Trophoblast cell (in vitro differentiated cells and primary cell): ENCODE measurements around the gene KRT1.
A peak's percentile ranks its signal among the peaks of the same experiment; 100 is the strongest.

ENCODE experiments used
- DNase-seq, 2 donors: peaks; one replicate each; pipeline ENCODE4 v3.0.0-alpha.2; 2016
- H2AFZ ChIP-seq: 2 replicates; pipeline ENCODE4 v1.6.1; 2013; ENCODE audit warnings: low read length, moderate library complexity, mild to moderate bottlenecking; ENCODE audit not compliant: insufficient read depth, poor library complexity
- H2AK5ac ChIP-seq: 2 replicates; pipeline ENCODE4 v1.6.1; 2013; ENCODE audit warnings: mild to moderate bottlenecking, low read length
- H2BK120ac ChIP-seq: 2 replicates; pipeline ENCODE4 v1.6.1; 2013; ENCODE audit warnings: low read length, mild to moderate bottlenecking, moderate library complexity; ENCODE audit not compliant: insufficient read depth, poor library complexity
- H2BK12ac ChIP-seq: 2 replicates; pipeline ENCODE4 v1.6.1; 2013; ENCODE audit warnings: mild to moderate bottlenecking, low read length, moderate library complexity
- H2BK5ac ChIP-seq: 2 replicates; pipeline ENCODE4 v1.6.1; 2013; ENCODE audit warnings: low read length, low read depth, moderate library complexity, mild to moderate bottlenecking; ENCODE audit not compliant: poor library complexity
- H3K14ac ChIP-seq: 2 replicates; pipeline ENCODE4 v1.6.1; 2013; ENCODE audit warnings: mild to moderate bottlenecking, low read length
- H3K18ac ChIP-seq: 2 replicates; pipeline ENCODE4 v1.6.1; 2013; ENCODE audit warnings: mild to moderate bottlenecking, low read length
- H3K23ac ChIP-seq: 2 replicates; pipeline ENCODE4 v1.6.1; 2013; ENCODE audit warnings: low read length
- H3K27ac ChIP-seq: 2 replicates; pipeline ENCODE4 v1.5.1; 2013; ENCODE audit warnings: low read depth, mild to moderate bottlenecking, inconsistent platforms, low read length, moderate library complexity
- H3K27me3 ChIP-seq: 2 replicates; pipeline ENCODE4 v1.6.1; 2013; ENCODE audit warnings: inconsistent platforms, mild to moderate bottlenecking, low read length, moderate library complexity; ENCODE audit not compliant: insufficient read depth
- H3K36me3 ChIP-seq, 2 experiments: 1 replicate in 1 of 2; 2 replicates in 1 of 2; pipeline ENCODE4 v1.6.1; 2013; ENCODE audit warnings: low read length in 2 of 2, mild to moderate bottlenecking in 2 of 2, moderate library complexity in 1 of 2; ENCODE audit not compliant: insufficient read depth in 2 of 2, control insufficient read depth in 1 of 2
- H3K4ac ChIP-seq: 2 replicates; pipeline ENCODE4 v1.6.1; 2013; ENCODE audit warnings: low read depth, mild to moderate bottlenecking, low read length, moderate library complexity
- H3K4me1 ChIP-seq, 2 experiments: 1 replicate in 1 of 2; 2 replicates in 1 of 2; pipeline ENCODE4 v1.6.1; 2013; ENCODE audit warnings: low read length in 2 of 2, mild to moderate bottlenecking in 2 of 2, moderate library complexity in 1 of 2; ENCODE audit not compliant: insufficient read depth in 2 of 2, control insufficient read depth in 1 of 2
- H3K4me2 ChIP-seq: 2 replicates; pipeline ENCODE4 v1.6.1; 2013; ENCODE audit warnings: inconsistent platforms, mild to moderate bottlenecking, low read length, moderate library complexity
- H3K4me3 ChIP-seq: 2 replicates; pipeline ENCODE4 v1.5.1; 2013; ENCODE audit warnings: mild to moderate bottlenecking, low read depth, low read length, inconsistent platforms
- H3K79me1 ChIP-seq: one replicate; pipeline ENCODE4 v1.6.1; 2013; ENCODE audit warnings: low read length
- H3K79me2 ChIP-seq: 2 replicates; pipeline ENCODE4 v1.6.1; 2013; ENCODE audit warnings: low read length, mild to moderate bottlenecking; ENCODE audit not compliant: control insufficient read depth, insufficient read depth, poor library complexity
- H3K9ac ChIP-seq: 2 replicates; pipeline ENCODE4 v1.6.1; 2013; ENCODE audit warnings: mild to moderate bottlenecking, low read length
- H3K9me3 ChIP-seq: 2 replicates; pipeline ENCODE4 v1.6.1; 2013; ENCODE audit warnings: low read depth, mild to moderate bottlenecking, control low read depth, inconsistent platforms, low read length; ENCODE audit not compliant: insufficient read depth
- H4K12ac ChIP-seq: 2 replicates; pipeline ENCODE4 v1.6.1; 2013; ENCODE audit warnings: low read depth, mild to moderate bottlenecking, low read length, moderate library complexity
- H4K8ac ChIP-seq: 2 replicates; pipeline ENCODE4 v1.6.1; 2013; ENCODE audit warnings: low read depth, mild to moderate bottlenecking, low read length, moderate library complexity
- H4K91ac ChIP-seq: one replicate; pipeline ENCODE4 v1.6.1; 2013; ENCODE audit warnings: low read depth, mild to moderate bottlenecking, low read length, moderate library complexity
- WGBS: extraction: QIAGEN DNeasy Blood & Tissue Kit; methylation state at CpG from one replicate; pipeline ENCODE4 v1.1.7; 2013; ENCODE audit warnings: missing lambda C conversion rate; ENCODE audit not compliant: insufficient read length, insufficient coverage; ENCODE audit errors: extremely low coverage; 5-methylcytosine and 5-hydroxymethylcytosine counted together

Gene KRT1

GRCh38 chr12:52693261-52693660 lies 13.1 kb upstream of the KRT1 start:
- Histone ChIP-seq H2BK12ac (no peak overlapping the region), H4K8ac (no peak overlapping the region), H3K23ac (no peak overlapping the region), H3K18ac (no peak overlapping the region), H3K36me3 (no peaks in the 10 kb centered on the region), H3K4ac (no peak overlapping the region), H3K14ac (no peak overlapping the region), H3K9ac (no peak overlapping the region), H3K4me3 (no peak overlapping the region), H3K27me3 (peaks cover 6% of the 10 kb centered on the region), H3K9me3 (no peaks in the 10 kb centered on the region), H2BK5ac (no peak overlapping the region), H4K91ac (no peak overlapping the region), H3K4me2 (no peak overlapping the region), H3K4me1 (peaks cover 5 to 10% of the 10 kb centered on the region in 2 experiments), H3K79me1 (no peaks in the 10 kb centered on the region), H2AFZ (no peak overlapping the region), H4K12ac (no peak overlapping the region), H2AK5ac (no peak overlapping the region), H3K27ac (no peak overlapping the region), H3K79me2 (no peaks in the 10 kb centered on the region), H2BK120ac (no peak overlapping the region)
- no CpG with 5 or more reads among the region's 5 CpGs for WGBS
- DNase-seq = no peak

GRCh38 chr12:52692254-52692653 lies 12.0 kb upstream of the KRT1 start:
- peaks cover 5 to 10% of the 10 kb centered on the region in 2 experiments for H3K4me1 ChIP-seq
- peak in 1 of 2 donors; percentile 41 for DNase-seq
- H3K79me1 ChIP-seq = no peaks in the 10 kb centered on the region
- H3K9me3 ChIP-seq = no peaks in the 10 kb centered on the region
- no peak overlapping the region for H3K27ac ChIP-seq
- H3K18ac ChIP-seq = no peak overlapping the region
- no peak overlapping the region for H4K12ac ChIP-seq
- H2BK12ac ChIP-seq = no peak overlapping the region
- H3K14ac ChIP-seq = no peak overlapping the region
- no peak overlapping the region for H3K4ac ChIP-seq
- H4K8ac ChIP-seq = no peak overlapping the region
- H2BK120ac ChIP-seq = no peak overlapping the region
- H2AFZ ChIP-seq = no peak overlapping the region
- WGBS = no CpG with 5 or more reads among the region's 8 CpGs
- H4K91ac ChIP-seq = no peak overlapping the region
- no peak overlapping the region for H3K23ac ChIP-seq
- peaks cover 6% of the 10 kb centered on the region for H3K27me3 ChIP-seq
- H3K4me2 ChIP-seq = no peak overlapping the region
- no peak overlapping the region for H3K4me3 ChIP-seq
- no peak overlapping the region for H2AK5ac ChIP-seq
- no peak overlapping the region for H2BK5ac ChIP-seq
- H3K9ac ChIP-seq = no peak overlapping the region
- H3K36me3 ChIP-seq = no peaks in the 10 kb centered on the region
- no peaks in the 10 kb centered on the region for H3K79me2 ChIP-seq

- Histone ChIP-seq H3K14ac (no peak overlapping the region), H2AFZ (no peak overlapping the region), H3K4ac (no peak overlapping the region), H2BK12ac (no peak overlapping the region), H2BK5ac (no peak overlapping the region), H3K4me3 (no peak overlapping the region), H3K9me3 (no peaks in the 10 kb centered on the region), H3K79me2 (no peaks in the 10 kb centered on the region), H3K36me3 (no peaks in the 10 kb centered on the region), H3K27ac (no peak overlapping the region), H4K12ac (no peak overlapping the region), H4K91ac (no peak overlapping the region), H3K18ac (no peak overlapping the region), H3K23ac (no peak overlapping the region), H2AK5ac (no peak overlapping the region), H3K4me1 (peaks cover 5 to 10% of the 10 kb centered on the region in 2 experiments), H2BK120ac (no peak overlapping the region), H3K79me1 (no peaks in the 10 kb centered on the region), H3K27me3 (peaks cover 6% of the 10 kb centered on the region), H3K4me2 (no peak overlapping the region), H3K9ac (no peak overlapping the region), H4K8ac (no peak overlapping the region)
- no peak for DNase-seq
- WGBS = no CpG with 5 or more reads among the region's 2 CpGs
These were observed 11.6 kb upstream of the KRT1 start for GRCh38 chr12:52691841-52692150.

- H2BK120ac ChIP-seq = no peak overlapping the region
- H3K27ac ChIP-seq = no peak overlapping the region
- DNase-seq = peak in 1 of 2 donors; percentile 18
- H3K14ac ChIP-seq = no peak overlapping the region
- H2AK5ac ChIP-seq = no peak overlapping the region
- H4K91ac ChIP-seq = no peak overlapping the region
- H2AFZ ChIP-seq = peak overlapping the region; percentile 3
- no peaks in the 10 kb centered on the region for H3K79me1 ChIP-seq
- H3K27me3 ChIP-seq = peaks cover 6% of the 10 kb centered on the region
- no peak overlapping the region for H3K23ac ChIP-seq
- WGBS = no CpG with 5 or more reads among the region's 45 CpGs
- no peak overlapping the region for H3K9ac ChIP-seq
- peaks cover 5 to 10% of the 10 kb centered on the region in 2 experiments for H3K4me1 ChIP-seq
- no peak overlapping the region for H4K12ac ChIP-seq
- H2BK5ac ChIP-seq = no peak overlapping the region
- no peak overlapping the region for H3K18ac ChIP-seq
- no peak overlapping the region for H4K8ac ChIP-seq
- H3K9me3 ChIP-seq = no peaks in the 10 kb centered on the region
- no peaks in the 10 kb centered on the region for H3K36me3 ChIP-seq
- H3K79me2 ChIP-seq = no peaks in the 10 kb centered on the region
- H3K4ac ChIP-seq = no peak overlapping the region
- H3K4me3 ChIP-seq = no peak overlapping the region
- no peak overlapping the region for H2BK12ac ChIP-seq
- H3K4me2 ChIP-seq = peak overlapping the region; percentile 37
These were observed 11.1 kb upstream of the KRT1 start for GRCh38 chr12:52691076-52691840.
